ENCODE measurements around the gene TTC31.

TTC31 gene

DNA sequence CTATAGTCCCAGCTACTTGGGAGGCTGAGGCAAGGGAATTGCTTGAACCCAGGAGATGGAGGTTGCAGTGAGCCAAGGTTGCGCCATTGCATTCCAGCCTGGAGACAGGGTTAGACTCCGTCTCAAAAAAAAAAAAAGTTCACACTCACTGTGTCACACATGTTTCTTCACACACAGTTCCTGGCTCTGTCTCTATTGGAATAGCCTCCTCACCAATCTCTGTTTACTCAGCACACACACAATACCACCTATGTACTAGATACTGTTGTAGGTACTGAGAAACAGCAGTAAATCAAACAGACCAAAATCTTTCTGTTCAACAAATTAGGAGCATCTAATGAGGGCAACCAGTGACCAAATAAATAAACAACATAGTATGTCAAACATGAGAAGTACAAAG, 3.3 kb downstream of the TTC31 start:
- TF ChIP-seq FOXP2 (optimal IDR thresholded peaks at IDR 0.05; ENCODE audit: borderline replicate concordance, extremely low read depth, extremely low read length, insufficient read depth) (no peak), POLR2AphosphoS5 (IDR thresholded peaks at IDR 0.05; ENCODE audit: low read depth, low read length) (no peak)
- TF ChIP-seq, protein P1, sequence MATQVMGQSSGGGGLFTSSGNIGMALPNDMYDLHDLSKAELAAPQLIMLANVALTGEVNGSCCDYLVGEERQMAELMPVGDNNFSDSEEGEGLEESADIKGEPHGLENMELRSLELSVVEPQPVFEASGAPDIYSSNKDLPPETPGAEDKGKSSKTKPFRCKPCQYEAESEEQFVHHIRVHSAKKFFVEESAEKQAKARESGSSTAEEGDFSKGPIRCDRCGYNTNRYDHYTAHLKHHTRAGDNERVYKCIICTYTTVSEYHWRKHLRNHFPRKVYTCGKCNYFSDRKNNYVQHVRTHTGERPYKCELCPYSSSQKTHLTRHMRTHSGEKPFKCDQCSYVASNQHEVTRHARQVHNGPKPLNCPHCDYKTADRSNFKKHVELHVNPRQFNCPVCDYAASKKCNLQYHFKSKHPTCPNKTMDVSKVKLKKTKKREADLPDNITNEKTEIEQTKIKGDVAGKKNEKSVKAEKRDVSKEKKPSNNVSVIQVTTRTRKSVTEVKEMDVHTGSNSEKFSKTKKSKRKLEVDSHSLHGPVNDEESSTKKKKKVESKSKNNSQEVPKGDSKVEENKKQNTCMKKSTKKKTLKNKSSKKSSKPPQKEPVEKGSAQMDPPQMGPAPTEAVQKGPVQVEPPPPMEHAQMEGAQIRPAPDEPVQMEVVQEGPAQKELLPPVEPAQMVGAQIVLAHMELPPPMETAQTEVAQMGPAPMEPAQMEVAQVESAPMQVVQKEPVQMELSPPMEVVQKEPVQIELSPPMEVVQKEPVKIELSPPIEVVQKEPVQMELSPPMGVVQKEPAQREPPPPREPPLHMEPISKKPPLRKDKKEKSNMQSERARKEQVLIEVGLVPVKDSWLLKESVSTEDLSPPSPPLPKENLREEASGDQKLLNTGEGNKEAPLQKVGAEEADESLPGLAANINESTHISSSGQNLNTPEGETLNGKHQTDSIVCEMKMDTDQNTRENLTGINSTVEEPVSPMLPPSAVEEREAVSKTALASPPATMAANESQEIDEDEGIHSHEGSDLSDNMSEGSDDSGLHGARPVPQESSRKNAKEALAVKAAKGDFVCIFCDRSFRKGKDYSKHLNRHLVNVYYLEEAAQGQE (IDR thresholded peaks at IDR 0.05; ENCODE audit: insufficient read depth in 1 of 2, low read depth in 2 of 2, low read length in 2 of 2) = no peak

DNA sequence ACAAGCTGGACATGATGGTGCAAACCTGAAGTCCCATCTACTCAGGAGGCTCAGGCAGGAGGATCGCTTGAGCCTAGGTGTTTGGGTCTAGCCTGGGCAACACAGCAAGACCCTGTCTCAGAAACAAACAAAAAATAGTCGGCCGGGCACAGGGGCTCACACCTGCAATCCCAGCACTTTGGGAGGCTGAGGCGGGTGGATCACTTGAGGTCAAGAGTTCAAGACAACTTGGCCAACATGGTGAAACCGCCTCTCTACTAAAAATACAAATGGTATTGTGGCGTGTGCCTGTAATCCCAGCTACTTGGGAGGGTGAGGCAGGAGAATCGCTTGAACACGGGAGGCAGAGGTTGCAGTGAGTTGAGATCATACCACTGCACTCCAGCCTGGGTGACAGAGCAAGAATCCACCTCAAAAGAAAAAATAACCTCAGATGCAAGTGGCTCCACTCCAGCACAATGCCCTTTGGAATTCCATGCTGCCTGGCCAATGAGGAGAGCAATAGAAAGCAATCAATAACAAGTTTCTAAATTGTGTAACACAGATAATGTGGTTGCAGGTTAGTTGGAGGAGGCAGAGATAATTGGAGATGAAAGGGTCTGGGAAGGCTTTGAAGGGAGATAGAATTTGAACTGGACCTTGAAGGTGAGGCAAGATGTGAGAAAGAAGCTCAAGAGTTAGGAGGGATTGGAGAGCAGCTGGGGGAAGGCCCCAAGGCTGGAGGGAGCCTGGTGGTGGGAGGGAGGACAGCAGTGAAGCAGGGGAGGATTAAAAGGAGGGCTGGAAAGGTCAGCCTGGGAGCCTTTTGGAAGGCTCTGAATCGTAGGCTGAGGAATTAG, 6.0 kb downstream of the TTC31 start:
- TF ChIP-seq SIN3A (IDR thresholded peaks at IDR 0.05; ENCODE audit: borderline replicate concordance, insufficient read depth, low read length) = no peak
- no peak for TF ChIP-seq TAF1 (IDR thresholded peaks at IDR 0.05; ENCODE audit: borderline replicate concordance, insufficient read depth, low read length)

DNA sequence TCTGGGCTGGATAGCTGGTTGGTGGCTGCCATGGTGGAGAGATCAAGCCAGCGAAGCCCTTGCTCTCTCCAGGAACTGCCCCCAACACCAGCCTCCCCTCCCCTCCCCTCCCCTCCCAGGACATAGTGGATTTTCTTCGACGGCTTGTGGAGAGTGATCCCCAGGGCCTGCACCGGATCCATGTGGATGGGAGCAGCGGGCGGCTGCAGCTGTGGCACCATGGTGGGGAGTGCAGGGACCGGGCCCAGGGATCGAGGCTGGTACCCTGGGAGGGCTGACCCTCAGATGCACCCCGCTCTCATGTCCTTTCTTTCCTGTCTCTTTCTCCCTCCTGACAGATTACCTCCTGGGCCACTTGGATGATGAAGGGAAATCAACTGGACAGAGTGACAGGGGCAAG, 7.0 kb downstream of the TTC31 start:
- TF ChIP-seq POLR2AphosphoS5 (IDR thresholded peaks at IDR 0.05; ENCODE audit: low read depth, low read length) (no peak), SIN3A (IDR thresholded peaks at IDR 0.05; ENCODE audit: borderline replicate concordance, insufficient read depth, low read length) (no peak), TAF1 (IDR thresholded peaks at IDR 0.05; ENCODE audit: borderline replicate concordance, insufficient read depth, low read length) (no peak)

DNA sequence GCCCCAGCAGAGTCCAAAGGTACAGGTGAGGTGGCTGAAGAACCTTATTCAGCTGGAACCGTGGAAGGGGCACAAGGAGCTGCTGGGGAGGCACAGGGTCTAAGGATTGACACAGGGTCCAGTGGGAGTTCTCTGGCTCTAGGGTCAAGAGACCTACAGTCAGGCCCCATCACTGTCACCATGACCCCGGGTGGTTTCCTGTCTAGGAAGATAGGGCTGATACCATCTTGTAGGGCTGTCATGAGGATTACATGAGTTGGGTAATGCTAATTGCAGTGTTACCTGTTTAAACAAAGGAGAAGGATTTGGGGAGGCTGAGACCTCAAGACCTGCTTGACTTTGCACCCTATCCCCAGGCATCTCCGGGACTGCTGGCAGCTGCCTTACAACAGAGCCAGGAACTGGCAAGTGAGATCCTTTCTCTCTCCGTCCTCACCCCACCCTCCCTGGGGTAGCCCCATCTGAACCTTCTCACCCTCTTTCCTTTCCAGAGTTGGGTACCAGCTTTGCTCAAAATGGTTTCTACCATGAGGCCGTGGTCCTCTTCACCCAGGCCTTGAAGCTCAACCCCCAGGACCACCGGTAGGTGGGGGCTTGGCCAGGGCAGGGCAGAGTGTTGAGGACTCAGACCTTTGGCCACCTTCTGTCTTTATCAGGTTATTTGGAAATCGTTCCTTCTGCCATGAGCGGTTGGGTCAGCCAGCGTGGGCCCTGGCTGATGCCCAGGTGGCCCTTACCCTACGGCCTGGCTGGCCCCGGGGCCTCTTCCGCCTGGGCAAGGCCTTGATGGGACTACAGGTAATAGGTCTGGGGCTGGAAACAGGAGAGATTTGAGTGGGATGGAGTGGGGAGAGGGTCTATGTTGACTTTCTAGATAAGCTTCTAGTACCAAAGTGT, 9.0 kb downstream of the TTC31 start:
- TF ChIP-seq FOXP2 (optimal IDR thresholded peaks at IDR 0.05; ENCODE audit: borderline replicate concordance, extremely low read depth, extremely low read length, insufficient read depth) (no peak), SIN3A (IDR thresholded peaks at IDR 0.05; ENCODE audit: borderline replicate concordance, insufficient read depth, low read length) (no peak)

DNA sequence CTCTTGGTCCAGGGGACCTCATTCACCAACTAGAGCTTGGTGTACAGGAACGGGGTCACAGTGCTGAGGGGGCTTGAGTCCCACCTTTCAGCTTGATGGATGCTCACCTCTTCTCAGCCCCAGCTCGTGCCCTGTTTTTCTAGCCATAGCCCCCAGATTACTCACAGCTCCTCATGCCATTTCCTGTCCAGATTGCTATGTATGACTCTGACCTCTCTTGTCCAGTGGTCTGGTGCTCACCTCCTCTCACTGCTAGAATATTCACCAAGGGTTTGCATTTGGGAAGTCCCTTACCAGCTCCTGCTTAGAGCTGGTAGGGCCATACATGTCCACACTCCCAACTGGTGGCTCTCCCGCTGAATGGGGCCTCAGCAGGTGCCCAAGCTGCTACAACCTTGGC, 10.7 kb downstream of the TTC31 start:
- TF ChIP-seq, protein P1 (IDR thresholded peaks at IDR 0.05; ENCODE audit: insufficient read depth in 1 of 2, low read depth in 2 of 2, low read length in 2 of 2) = no peak
- TF ChIP-seq SIN3A (IDR thresholded peaks at IDR 0.05; ENCODE audit: borderline replicate concordance, insufficient read depth, low read length) = no peak
- TF ChIP-seq TAF1 (IDR thresholded peaks at IDR 0.05; ENCODE audit: borderline replicate concordance, insufficient read depth, low read length) = no peak
- TF ChIP-seq FOXP2 (optimal IDR thresholded peaks at IDR 0.05; ENCODE audit: borderline replicate concordance, extremely low read depth, extremely low read length, insufficient read depth) = no peak
- TF ChIP-seq POLR2AphosphoS5 (IDR thresholded peaks at IDR 0.05; ENCODE audit: low read depth, low read length) = no peak

DNA sequence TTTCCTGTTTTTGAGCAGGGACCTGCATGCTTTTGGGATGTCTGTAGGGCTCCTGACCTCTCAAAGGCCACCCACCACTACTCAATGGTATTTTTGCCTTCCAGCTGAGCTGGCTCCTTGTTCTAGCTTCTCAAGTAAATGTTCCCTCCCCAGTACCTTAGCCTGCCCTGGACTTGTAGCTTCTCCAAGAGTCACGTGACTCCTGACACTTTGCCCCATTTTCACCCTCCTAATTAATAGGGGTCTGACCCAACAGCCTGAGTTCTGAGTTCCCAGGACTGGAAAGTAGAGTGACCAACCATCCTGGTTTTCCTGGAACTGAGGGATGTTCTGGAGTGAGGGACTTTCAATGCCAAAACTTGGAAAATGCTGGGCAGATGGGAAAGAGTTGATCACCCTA, 12.6 kb downstream of the TTC31 start:
- TF ChIP-seq FOXP2 (optimal IDR thresholded peaks at IDR 0.05; ENCODE audit: borderline replicate concordance, extremely low read depth, extremely low read length, insufficient read depth) = no peak
- no peak for TF ChIP-seq SIN3A (IDR thresholded peaks at IDR 0.05; ENCODE audit: borderline replicate concordance, insufficient read depth, low read length)

DNA sequence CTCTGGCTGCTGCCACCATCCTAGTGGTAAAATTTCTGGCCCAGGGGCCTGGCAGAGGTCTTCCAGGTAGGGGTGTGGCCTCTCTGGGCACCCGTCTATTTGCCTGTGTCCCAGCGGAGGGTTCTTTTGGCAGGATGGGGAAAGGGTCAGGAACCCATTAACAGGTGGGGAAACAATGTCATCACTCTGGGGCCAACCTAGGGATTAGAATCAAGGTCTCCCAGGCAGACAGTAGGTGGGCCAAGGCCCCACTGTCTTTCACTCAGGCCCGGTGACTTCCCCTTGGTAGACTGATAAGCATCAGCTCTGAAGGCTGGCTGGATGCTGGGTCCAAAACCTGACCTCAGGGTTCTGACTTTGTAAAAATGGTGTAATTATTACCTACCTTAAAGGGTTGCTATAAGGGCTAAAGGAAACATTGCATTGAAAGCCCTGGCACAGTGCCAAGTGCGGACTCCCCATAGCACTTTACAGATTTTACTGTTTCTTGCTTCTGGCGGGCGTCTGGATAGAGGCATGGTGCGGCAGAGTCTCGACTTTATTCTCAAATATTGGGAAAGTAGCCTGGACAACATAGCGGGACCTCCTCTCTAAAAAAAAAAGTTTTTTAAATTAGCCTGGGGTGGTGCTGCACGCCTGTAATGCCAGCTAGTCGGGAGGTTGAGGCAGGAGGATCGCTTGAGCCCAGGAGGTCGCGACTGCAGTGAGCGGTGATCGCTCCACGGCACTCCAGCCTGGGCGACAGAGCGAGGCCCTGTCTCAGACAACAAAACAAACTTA, 14.3 kb downstream of the TTC31 start:
- no peak for TF ChIP-seq TAF1 (IDR thresholded peaks at IDR 0.05; ENCODE audit: borderline replicate concordance, insufficient read depth, low read length)
- TF ChIP-seq, protein P1 (IDR thresholded peaks at IDR 0.05; ENCODE audit: insufficient read depth in 1 of 2, low read depth in 2 of 2, low read length in 2 of 2) = no peak
- no peak for TF ChIP-seq SIN3A (IDR thresholded peaks at IDR 0.05; ENCODE audit: borderline replicate concordance, insufficient read depth, low read length)
- TF ChIP-seq POLR2AphosphoS5 (IDR thresholded peaks at IDR 0.05; ENCODE audit: low read depth, low read length) = no peak
- TF ChIP-seq FOXP2 (optimal IDR thresholded peaks at IDR 0.05; ENCODE audit: borderline replicate concordance, extremely low read depth, extremely low read length, insufficient read depth) = no peak

All from PFSK-1 (cell line).